H9 (cell line): ENCODE results near the gene THBS4. TPM values are rescaled to one million over a fixed set of nuclear protein-coding genes. Genes with fewer than 3 reads are reported as not detected.

Source experiments
- DNase-seq: peaks from one replicate; pipeline ENCODE4 v3.0.0-alpha.2; 2017
- H2AFZ ChIP-seq: one replicate; pipeline ENCODE4 v1.6.1; 2013; ENCODE audit warnings: mild to moderate bottlenecking, low read length, control low read depth, moderate library complexity
- H2AK5ac ChIP-seq: 2 replicates; pipeline ENCODE4 v1.6.1; 2013; ENCODE audit warnings: low read length, control low read depth, mixed read lengths; ENCODE audit not compliant: insufficient read length
- H2BK120ac ChIP-seq: one replicate; pipeline ENCODE4 v1.6.1; 2013; ENCODE audit warnings: low read depth, mild to moderate bottlenecking, low read length, control low read depth, inconsistent platforms; ENCODE audit not compliant: poor library complexity, severe bottlenecking
- H2BK12ac ChIP-seq: 2 replicates; pipeline ENCODE4 v1.6.1; 2013; ENCODE audit warnings: low read length, control low read depth, mixed read lengths, low read depth; ENCODE audit not compliant: insufficient read length
- H2BK15ac ChIP-seq: 2 replicates; pipeline ENCODE4 v1.6.1; 2013; ENCODE audit warnings: low read depth, low read length, control low read depth
- H2BK20ac ChIP-seq: one replicate; pipeline ENCODE4 v1.6.1; 2013; ENCODE audit warnings: low read depth, mild to moderate bottlenecking, low read length, control low read depth, inconsistent platforms; ENCODE audit not compliant: poor library complexity, severe bottlenecking
- H2BK5ac ChIP-seq: 2 replicates; pipeline ENCODE4 v1.6.1; 2013; ENCODE audit warnings: low read length, control low read depth, mixed read lengths; ENCODE audit not compliant: insufficient read length
- H3K14ac ChIP-seq: 2 replicates; pipeline ENCODE4 v1.6.1; 2013; ENCODE audit warnings: low read length, control low read depth; ENCODE audit not compliant: insufficient read depth
- H3K18ac ChIP-seq: 2 replicates; pipeline ENCODE4 v1.6.1; 2013; ENCODE audit warnings: low read depth, mild to moderate bottlenecking, mixed read lengths, low read length, control low read depth; ENCODE audit not compliant: insufficient read length
- H3K23ac ChIP-seq: 2 replicates; pipeline ENCODE4 v1.6.1; 2013; ENCODE audit warnings: low read length, control low read depth, mixed read lengths, low read depth; ENCODE audit not compliant: insufficient read length
- H3K23me2 ChIP-seq: 2 replicates; pipeline ENCODE4 v1.6.1; 2013; ENCODE audit warnings: low read depth, mild to moderate bottlenecking, mixed read lengths, low read length, control low read depth; ENCODE audit not compliant: insufficient read length, poor library complexity, severe bottlenecking
- H3K27ac ChIP-seq: 2 replicates; pipeline ENCODE4 v1.5.1; 2013; ENCODE audit warnings: low read length, control low read depth, mixed read lengths, low read depth; ENCODE audit not compliant: insufficient read length
- H3K27me3 ChIP-seq: 2 replicates; pipeline ENCODE4 v1.6.1; 2013; ENCODE audit warnings: low read length, control low read depth, inconsistent platforms; ENCODE audit not compliant: insufficient read depth
- H3K4ac ChIP-seq: 2 replicates; pipeline ENCODE4 v1.6.1; 2013; ENCODE audit warnings: low read depth, mild to moderate bottlenecking, control low read depth, inconsistent platforms, low read length, moderate library complexity
- H3K4me1 ChIP-seq: 2 replicates; pipeline ENCODE4 v1.6.1; 2013; ENCODE audit warnings: low read length, control low read depth, inconsistent platforms; ENCODE audit not compliant: insufficient read depth
- H3K4me2 ChIP-seq: 2 replicates; pipeline ENCODE4 v1.6.1; 2013; ENCODE audit warnings: low read length, control low read depth, mixed read lengths; ENCODE audit not compliant: insufficient read length, insufficient read depth
- H3K56ac ChIP-seq: 2 replicates; pipeline ENCODE4 v1.6.1; 2013; ENCODE audit warnings: low read depth, mild to moderate bottlenecking, mixed read lengths, low read length, control low read depth; ENCODE audit not compliant: insufficient read length
- H3K79me1 ChIP-seq: 2 replicates; pipeline ENCODE4 v1.6.1; 2013; ENCODE audit warnings: low read depth, mild to moderate bottlenecking, moderate library complexity, low read length, control low read depth, inconsistent platforms; ENCODE audit not compliant: insufficient read depth, poor library complexity, severe bottlenecking
- H3K79me2 ChIP-seq: 2 replicates; pipeline ENCODE4 v1.6.1; 2013; ENCODE audit warnings: low read length, control low read depth, inconsistent platforms; ENCODE audit not compliant: insufficient read depth
- H3K9ac ChIP-seq: 2 replicates; pipeline ENCODE4 v1.6.1; 2013; ENCODE audit warnings: low read length, control low read depth, mixed read lengths; ENCODE audit not compliant: insufficient read length; ENCODE audit errors: extremely low read depth
- H3K9me3 ChIP-seq: one replicate; pipeline ENCODE4 v1.6.1; 2013; ENCODE audit warnings: low read depth, low read length, inconsistent platforms; ENCODE audit not compliant: control insufficient read depth
- H3T11ph ChIP-seq: one replicate; pipeline ENCODE4 v1.6.1; 2013; ENCODE audit warnings: mild to moderate bottlenecking, low read length, control low read depth, inconsistent platforms
- H4K20me1 ChIP-seq: one replicate; pipeline ENCODE4 v1.6.1; 2013; ENCODE audit not compliant: control insufficient read depth, insufficient read length, insufficient read depth
- H4K5ac ChIP-seq: 2 replicates; pipeline ENCODE4 v1.6.1; 2013; ENCODE audit warnings: low read depth, mild to moderate bottlenecking, mixed read lengths, low read length, control low read depth; ENCODE audit not compliant: insufficient read length
- H4K8ac ChIP-seq: replicated peaks from 2 replicates; pipeline ENCODE4 v1.6.1; 2013; ENCODE audit warnings: low read length, control low read depth, mixed read lengths, low read depth; ENCODE audit not compliant: insufficient read length
- H4K91ac ChIP-seq: 2 replicates; pipeline ENCODE4 v1.6.1; 2013; ENCODE audit warnings: low read depth, mild to moderate bottlenecking, moderate library complexity, mixed read lengths, low read length, control low read depth; ENCODE audit not compliant: insufficient read length
- H3K27ac Mint-ChIP-seq, 3 experiments: 2 replicates in 2 of 3; 3 replicates in 1 of 3; pipeline ENCODE4 v1.8.0; 2020 to 2021; ENCODE audit warnings: mixed read lengths in 3 of 3, mild to moderate bottlenecking in 1 of 3, moderate library complexity in 1 of 3
- H3K27me3 Mint-ChIP-seq: 2 replicates; pipeline ENCODE4 v1.8.0; 2021; ENCODE audit warnings: low read depth, mild to moderate bottlenecking, moderate library complexity, mixed read lengths
- H3K36me3 Mint-ChIP-seq, 3 experiments: 2 replicates in 2 of 3; 3 replicates in 1 of 3; pipeline ENCODE4 v1.8.0; 2020 to 2021; ENCODE audit warnings: low read depth in 3 of 3, mixed read lengths in 3 of 3; ENCODE audit not compliant: insufficient read depth in 1 of 3
- H3K4me1 Mint-ChIP-seq, 2 experiments: 2 replicates each; pipeline ENCODE4 v1.8.0; 2020; ENCODE audit warnings: mixed read lengths in 2 of 2
- H3K4me3 Mint-ChIP-seq, 2 experiments: 2 replicates in 1 of 2; 3 replicates in 1 of 2; pipeline ENCODE4 v1.8.0; 2020 to 2021; ENCODE audit warnings: mild to moderate bottlenecking in 2 of 2, mixed read lengths in 2 of 2, moderate library complexity in 1 of 2
- H3K9me3 Mint-ChIP-seq, 2 experiments: 2 replicates in 1 of 2; 3 replicates in 1 of 2; pipeline ENCODE4 v1.8.0; 2020; ENCODE audit warnings: mild to moderate bottlenecking in 2 of 2, mixed read lengths in 2 of 2, moderate library complexity in 1 of 2
- CTCF ChIP-seq: fragments of 200-600 bp; sonication (generic); conservative IDR thresholded peaks from 3 replicates; pipeline ENCODE4 v1.8.0; 2021; ENCODE audit warnings: antibody characterized with exemption, mild to moderate bottlenecking
- WGBS: extraction: QIAGEN DNeasy Blood & Tissue Kit; methylation state at CpG from one replicate; pipeline ENCODE4 v1.1.7; 2013; ENCODE audit warnings: missing lambda C conversion rate, low lambda C conversion rate, mixed read lengths; ENCODE audit not compliant: insufficient read length; ENCODE audit errors: extremely low coverage; 5-methylcytosine and 5-hydroxymethylcytosine counted together
- total RNA-seq: library from RNA; stranded (reverse); gene quantifications from 2 replicates; pipeline ENCODE4 v1.2.1, GENCODE V29; 2021

THBS4 gene
- total RNA-seq, 1 experiment from 2014 or later: 19.0 TPM

- no peak overlapping the region for H3K4me3 Mint-ChIP-seq
- WGBS: no CpG with 5 or more reads among the region's 2 CpGs
- H3K4me1 Mint-ChIP-seq: peaks cover 9 to 20% of the 10 kb centered on the region in 2 experiments
- Histone ChIP-seq H2BK12ac (no peak overlapping the region), H3K4ac (no peak overlapping the region), H4K5ac (no peak overlapping the region), H4K8ac (no peak overlapping the region), H3K4me2 (no peak overlapping the region), H3K9ac (no peak overlapping the region), H3K56ac (no peak overlapping the region), H2BK20ac (no peak overlapping the region), H2BK120ac (no peak overlapping the region), H2BK5ac (no peak overlapping the region), H3K14ac (no peak overlapping the region), H2BK15ac (no peak overlapping the region), H3K23me2 (no peaks in the 10 kb centered on the region), H3K18ac (no peak overlapping the region), H3K4me1 (no peaks in the 10 kb centered on the region), H2AK5ac (no peak overlapping the region), H3K27me3 (no peaks in the 10 kb centered on the region), H3K79me1 (no peaks in the 10 kb centered on the region), H3T11ph (no peak overlapping the region), H2AFZ (no peak overlapping the region), H3K23ac (no peak overlapping the region), H4K20me1 (no peaks in the 10 kb centered on the region), H4K91ac (no peak overlapping the region), H3K79me2 (no peaks in the 10 kb centered on the region), H3K27ac (no peak overlapping the region), H3K9me3 (no peaks in the 10 kb centered on the region)
- no peaks in the 10 kb centered on the region for H3K36me3 Mint-ChIP-seq
- no peak for TF ChIP-seq CTCF
- no peak for DNase-seq
- no peaks in the 10 kb centered on the region for H3K9me3 Mint-ChIP-seq
- no peaks in the 10 kb centered on the region for H3K27me3 Mint-ChIP-seq
- H3K27ac Mint-ChIP-seq: no peak overlapping the region
Measured at GRCh38 chr5:80025069-80025468, 10.1 kb upstream of the THBS4 start.
